HPDE6-E6E7 (cell line): Measurements from ENCODE around the gene ANO4.

Experiments used
- DNase-seq: peaks from one replicate; pipeline ENCODE4 v3.0.0; 2011; ENCODE audit warnings: missing footprints; ENCODE audit errors: extremely low spot score

Gene ANO4

DNA sequence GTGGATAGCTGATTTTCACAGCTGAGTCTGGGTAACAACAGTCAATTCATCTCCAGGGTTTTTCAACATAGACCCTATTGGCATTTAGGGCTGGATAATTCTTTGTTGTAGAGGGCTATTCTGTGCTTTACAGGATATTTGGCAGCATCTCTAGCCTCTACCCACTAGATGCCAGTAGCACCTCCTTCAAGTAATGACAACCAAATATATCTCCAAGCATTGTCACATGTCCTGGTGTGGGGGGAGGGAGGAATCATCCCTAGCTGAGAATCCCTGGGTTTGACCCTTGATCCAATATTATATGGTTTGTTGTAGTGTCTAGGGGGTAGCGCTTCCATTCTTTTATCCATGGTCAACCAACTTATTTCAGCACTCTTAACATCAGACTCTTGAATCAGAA lies 157.2 kb downstream of the ANO4 start:
- DNase-seq, result no peak

DNA sequence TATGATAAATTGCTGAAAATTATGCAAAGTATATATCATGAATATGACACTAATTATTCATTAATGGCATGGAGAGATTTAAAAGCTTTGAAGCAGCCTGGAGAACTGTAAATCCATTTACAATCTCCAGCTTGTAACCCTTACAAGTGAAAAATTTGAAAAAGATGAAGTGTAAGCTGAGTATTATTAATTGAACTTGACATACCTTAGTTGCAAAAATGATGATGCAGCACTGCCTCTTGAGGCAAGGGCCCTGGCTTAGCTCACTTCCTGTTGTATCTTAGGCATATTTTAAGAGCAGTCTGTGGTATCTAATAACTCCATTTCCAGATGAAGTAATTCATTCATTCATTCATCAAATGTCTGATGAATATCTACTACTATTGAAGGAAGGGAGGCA lies 158.6 kb downstream of the ANO4 start:
- no peak for DNase-seq

DNA sequence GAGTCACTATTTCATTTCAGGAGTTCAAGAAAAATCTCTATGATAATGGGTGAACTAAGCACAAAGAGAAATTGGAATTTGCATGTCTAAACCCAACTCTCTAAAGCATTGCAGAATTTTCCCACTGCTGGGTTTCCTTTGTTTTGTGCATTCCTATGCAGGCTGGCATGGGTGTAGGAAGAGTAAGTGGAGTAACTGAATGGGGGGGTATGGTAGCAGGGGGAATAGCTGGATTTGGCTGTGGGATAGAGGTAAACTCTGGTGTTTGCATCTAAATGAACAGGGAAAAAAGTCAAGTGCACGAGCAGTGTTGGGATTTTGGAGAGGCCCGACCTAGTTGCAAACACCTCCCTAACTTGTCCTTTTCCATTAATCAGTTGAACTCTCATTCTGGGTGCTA lies 159.1 kb downstream of the ANO4 start:
- DNase-seq, result no peak

DNA sequence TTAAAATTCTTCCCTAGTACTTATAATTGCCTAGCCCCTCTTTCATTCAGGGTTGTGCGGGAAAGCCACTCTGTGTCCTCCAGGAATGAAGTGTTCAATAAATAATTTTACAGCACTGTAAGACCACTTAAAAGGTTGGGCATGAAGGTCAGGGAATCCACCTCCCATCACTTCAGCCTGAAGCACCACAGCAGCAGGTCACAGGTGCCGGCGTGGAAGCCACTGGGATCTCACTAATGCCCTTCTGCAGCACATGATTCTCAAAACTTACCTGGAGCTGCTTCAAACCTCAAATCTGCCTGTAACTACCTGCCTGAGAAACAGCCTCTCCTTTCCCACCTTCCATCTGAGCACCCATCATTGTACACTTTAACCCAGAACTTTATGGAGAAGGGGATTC lies 159.5 kb downstream of the ANO4 start:
- DNase-seq, result no peak

DNA sequence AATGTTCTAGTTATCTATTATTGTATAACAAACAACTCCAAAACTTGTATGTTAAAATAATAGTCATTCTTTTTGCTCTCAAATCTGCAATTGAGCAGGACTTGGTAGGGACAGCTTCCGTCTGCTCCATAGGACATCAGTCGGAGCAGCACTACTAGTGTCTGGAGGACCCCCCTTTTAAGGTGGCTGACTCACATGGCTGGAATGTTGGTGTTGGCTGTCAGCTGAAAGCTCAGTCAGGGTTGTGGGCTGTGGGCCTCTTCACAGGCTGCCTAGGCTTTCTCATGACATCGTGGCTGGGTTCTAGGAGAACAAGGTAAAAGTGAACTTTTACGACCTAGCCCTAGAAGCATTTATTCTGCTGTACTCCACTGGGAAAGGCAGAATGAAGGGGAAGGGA lies 160.6 kb downstream of the ANO4 start:
- DNase-seq, result no peak

DNA sequence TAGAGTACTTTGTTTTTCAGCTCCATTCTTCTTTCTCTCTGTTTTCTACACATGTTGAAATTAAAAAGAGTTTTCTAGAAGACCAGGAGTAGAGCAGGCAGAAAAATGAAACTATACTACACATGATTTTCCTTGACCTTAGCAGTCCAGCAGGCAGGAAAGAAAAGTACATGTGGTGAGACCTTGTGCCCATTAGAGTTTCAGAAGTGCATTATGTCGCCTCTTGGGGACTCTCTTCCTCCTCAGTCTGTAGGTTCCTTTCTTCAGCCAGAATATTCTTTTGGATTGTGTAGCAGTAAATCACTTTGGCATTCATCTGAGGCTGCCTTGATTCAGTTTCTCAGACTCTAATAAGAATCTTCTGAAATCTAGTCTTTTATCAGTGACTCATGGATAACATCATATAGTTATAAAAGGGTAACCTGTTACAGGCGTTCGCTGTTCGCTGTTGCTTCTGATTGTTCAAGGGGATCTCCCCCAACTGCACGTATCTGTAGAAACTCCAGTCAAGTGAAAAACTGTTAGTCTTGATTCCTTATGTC lies 161.8 kb downstream of the ANO4 start:
- no peak for DNase-seq

DNA sequence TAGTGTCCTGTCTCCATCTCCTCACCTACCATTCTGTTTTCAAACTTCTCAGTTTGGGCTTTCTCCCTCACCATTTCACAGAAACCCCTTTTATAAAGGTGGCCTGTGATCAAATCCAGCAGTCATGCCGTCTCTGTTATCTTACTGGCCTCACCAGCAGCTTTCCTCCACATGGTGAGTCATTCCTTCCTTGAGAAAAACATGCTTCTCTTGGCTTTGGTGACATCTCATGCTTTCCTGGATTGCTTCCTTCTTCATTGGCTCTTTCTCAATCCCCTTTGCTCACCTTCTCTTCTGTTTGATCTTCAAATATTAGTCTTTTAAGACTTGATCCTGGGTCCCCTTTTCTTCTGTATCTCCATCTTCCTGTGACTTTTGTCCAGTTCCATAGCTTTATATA lies 164.9 kb downstream of the ANO4 start:
- DNase-seq, result no peak

DNA sequence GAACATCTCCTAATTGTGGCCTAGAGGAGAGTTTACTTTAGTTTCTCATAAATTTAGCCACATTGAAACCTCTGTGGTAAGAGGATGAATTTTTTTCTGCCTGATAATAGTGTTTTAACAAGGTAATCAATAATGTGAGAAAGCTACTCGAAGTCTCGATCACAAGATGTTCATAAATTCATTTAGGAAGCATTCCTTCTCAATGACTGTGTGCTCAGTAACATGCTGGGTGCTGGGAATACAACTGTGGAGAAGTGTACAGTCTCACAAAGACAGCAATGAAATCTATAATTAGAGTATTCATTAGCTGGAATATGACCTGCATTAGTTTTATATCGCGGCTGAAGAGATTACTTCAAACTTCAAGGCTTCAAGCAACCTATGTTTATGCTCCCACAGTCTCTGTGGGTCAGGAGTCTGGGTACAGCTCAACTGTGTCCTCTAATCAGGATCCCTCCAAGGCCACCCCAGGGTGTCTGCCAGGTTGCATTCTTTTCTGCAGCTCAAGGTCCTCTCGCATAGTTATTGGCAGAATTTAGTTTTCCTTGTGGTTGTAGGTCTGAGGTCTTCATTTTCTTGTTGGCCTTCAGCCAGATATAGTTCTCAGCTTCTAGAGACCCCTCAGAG lies 167.6 kb downstream of the ANO4 start:
- DNase-seq, result no peak

DNA sequence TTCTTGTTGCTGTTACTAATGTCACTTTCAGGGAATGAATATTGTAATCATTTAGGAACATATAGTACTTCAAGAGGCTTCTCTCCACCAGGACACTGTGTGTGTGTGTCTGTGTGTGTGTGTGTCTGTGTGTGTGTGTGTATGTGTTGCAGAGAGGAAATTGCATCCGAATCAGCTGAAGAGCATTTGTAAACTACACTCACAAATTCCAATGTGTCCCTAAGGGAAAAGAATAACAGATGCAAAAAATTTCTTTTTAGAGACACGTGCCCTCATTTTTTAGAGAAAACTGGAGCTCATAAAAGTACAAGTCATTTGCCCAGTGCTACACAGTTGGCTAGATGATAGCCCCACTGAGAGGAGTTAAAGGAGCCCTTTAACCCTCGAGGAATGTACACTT lies 168.8 kb downstream of the ANO4 start:
- no peak for DNase-seq

DNA sequence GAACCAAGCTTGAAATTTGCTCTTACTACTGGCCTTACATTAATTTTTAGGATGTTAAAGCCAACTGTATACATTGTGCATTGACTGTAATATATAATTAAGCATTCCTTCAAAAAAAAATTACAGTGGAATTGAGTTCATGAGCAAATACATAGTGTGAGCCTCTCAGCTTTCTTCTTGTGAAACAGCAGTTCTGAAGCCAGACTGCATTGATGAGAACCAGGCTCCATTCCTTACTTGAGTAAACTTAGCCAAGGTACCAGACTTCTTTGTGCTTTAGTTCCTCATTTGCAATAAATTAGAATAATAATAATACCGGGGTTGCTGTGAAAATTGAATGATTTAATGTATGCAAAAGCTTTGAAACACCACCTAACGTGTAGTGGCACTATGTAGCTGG lies 169.5 kb downstream of the ANO4 start:
- DNase-seq, result no peak

DNA sequence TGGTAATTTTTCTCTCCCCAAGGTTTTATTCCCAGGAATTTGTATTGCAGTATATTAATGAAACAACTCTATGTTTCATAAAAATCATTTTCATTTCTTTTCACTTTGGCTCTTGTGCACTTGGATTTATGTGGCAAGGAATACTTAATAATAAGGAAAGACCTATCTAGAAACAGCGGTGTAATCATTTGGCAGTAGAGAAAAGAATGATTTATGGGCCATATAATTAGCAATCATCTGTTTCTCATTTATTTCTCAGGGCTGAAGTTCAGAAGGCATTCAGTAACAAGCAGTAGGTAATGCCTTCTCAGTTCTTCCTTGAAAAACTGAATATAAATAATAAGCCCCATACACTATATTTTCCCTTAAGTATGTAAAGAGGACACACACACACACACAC lies 172.6 kb downstream of the ANO4 start:
- DNase-seq, result no peak

DNA sequence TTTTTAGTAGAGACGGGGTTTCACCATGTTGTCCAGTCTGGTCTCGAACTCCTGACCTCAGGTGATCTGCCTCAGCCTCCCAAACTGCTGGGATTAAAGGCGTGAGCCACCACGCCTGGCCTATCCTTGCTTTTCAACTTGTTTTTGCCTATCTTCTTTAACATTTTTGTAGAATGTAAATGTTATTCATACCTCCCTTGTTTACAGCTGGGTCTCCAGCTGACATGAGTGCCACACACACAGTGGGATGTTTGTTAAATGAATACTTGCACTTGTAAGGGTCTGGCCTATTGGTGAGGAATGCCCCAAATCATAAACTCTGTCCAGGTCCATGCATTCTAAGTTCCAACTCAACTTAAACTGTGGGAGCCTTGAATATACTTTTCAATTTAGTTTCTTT lies 176.3 kb downstream of the ANO4 start:
- no peak for DNase-seq

DNA sequence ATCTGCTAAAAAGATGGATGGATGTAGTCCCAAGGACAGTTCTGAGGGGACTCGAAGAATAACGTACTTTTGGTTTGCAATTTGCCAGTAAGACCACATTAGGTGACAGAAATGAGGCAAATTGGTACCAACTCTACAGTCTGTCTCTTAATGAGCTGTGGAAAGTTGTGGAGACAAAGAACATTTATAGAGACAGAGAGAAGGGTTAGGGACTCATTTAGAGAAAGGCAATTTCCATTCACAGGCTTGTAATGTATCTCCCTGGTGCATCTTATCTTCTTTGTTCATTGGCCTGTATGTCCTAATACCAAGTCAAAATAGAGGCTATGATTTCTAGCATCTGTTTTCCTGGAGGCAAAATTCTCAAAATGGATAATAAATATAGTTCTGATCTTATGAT lies 177.5 kb downstream of the ANO4 start:
- no peak for DNase-seq

DNA sequence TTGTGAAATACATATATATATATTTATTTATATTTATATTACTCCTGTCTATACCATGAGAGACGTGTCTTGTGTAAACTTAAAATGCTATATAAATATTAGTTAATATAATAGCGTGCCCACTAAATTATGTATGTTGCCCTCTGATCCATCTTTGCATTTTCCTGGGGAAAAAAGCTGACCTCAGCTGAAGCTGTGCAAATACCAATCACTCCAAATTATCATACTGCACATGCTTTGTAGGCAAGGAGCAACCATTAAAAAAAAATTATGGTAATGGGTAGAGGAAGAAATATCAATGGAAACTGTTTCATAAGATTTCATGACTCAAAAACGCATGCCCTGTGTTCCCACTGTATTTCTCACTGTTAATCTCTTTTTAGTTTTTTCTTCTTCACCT lies 179.8 kb downstream of the ANO4 start:
- no peak for DNase-seq

DNA sequence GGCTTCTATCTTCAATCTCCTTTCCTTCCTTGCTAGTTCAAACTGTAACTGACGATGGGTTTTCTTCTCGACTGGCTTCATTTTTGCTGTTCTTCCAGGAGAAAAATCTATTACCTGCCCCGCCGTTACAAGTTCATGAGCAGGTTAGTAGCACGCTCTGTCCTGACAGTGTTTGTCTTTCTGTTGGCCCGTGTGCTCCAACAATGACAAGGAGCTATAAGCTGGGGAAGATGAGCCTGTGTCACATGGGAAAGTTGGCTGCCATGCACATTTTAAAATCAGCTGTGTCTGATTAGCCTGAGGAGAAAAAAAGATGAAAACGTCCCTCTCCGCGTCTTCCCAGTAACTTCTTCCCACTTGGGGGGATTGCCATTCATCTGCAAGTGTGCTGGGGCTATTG lies 180.2 kb downstream of the ANO4 start:
- no peak for DNase-seq

DNA sequence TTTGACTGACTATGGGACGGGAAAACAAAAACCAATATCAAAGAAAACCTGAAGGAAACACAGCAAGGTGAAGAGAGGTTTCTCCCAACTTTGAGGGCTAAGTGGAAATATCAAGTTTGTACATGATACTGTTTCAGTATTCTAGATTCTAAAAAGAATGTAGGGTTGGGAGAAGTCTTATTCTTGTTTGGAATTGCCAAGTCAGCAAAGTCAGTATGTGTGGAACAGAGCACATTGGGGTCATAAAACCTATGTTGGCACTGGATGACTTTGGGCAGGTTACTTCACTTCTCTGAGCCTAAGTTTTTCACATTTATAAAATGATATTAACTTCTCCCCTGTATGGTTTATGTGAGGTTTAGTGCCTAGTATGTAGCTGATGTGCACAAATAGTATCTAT lies 182.2 kb downstream of the ANO4 start:
- DNase-seq, result no peak

DNA sequence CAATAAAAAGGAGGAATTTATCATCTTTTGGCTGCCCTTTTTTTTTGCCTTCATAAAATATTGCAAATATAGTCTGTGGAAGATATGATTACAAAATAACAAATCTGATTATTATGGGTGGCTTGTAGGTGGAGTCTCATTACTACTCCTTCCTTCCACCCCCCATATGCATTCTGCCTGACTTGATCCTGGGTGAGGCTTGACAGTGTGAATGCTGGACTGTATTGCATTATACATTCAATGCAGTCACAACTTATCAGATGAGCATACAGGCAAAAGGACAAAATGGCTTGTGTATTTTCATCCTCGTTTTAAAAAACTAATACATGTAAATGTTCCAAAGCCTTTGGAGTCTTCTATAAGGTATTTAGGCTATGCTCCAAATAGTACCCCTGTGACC lies 186.3 kb downstream of the ANO4 start:
- DNase-seq, result no peak

DNA sequence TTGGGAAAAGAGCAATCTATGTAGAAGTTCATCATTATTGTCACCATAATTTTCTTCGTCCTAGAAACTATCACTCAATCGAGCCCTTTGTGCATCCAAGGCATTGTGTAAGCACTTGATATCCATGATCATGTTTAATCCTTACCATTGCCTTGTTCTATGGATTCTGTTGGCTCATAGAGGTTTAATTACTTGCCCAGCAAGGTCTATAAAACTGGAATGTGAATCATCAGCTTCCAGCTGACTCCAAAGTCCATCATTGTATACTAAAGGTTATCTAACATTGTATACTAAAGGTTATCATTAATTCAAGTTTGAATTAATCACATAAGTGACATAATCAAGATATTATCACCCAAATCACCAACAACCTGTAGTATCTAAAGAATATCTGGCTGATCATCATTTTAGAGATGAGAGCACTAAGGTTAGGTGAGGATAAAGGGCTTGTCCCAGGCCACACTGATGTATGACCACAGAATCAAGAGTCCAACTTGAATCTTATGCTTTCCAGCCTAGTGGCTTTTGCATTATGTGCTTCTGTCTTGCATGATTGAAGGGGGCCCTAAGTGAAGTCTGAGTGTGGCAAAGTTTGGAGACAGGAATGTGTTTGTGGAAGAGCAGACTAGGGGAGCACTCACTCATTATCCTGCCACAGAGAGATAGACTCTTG lies 188.1 kb downstream of the ANO4 start:
- no peak for DNase-seq

DNA sequence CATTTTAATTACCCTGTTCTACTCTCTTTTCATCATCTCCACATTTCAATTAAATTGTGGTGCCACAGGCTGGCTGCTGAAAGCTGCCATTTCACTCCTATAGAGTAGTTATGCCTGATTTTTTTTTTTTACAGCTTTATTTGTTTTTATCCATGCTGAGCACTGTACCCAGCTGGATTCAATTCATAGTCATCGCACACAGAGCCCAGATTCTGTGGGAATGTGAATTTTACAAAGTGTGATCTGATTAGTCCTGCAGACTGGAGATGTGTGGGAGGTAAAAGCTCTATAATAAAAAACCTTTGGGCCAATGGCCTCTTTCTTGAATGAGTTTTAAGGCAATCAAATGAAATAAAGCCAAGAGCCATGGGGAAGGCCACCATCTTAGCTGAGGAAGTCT lies 190.2 kb downstream of the ANO4 start:
- DNase-seq, result no peak

DNA sequence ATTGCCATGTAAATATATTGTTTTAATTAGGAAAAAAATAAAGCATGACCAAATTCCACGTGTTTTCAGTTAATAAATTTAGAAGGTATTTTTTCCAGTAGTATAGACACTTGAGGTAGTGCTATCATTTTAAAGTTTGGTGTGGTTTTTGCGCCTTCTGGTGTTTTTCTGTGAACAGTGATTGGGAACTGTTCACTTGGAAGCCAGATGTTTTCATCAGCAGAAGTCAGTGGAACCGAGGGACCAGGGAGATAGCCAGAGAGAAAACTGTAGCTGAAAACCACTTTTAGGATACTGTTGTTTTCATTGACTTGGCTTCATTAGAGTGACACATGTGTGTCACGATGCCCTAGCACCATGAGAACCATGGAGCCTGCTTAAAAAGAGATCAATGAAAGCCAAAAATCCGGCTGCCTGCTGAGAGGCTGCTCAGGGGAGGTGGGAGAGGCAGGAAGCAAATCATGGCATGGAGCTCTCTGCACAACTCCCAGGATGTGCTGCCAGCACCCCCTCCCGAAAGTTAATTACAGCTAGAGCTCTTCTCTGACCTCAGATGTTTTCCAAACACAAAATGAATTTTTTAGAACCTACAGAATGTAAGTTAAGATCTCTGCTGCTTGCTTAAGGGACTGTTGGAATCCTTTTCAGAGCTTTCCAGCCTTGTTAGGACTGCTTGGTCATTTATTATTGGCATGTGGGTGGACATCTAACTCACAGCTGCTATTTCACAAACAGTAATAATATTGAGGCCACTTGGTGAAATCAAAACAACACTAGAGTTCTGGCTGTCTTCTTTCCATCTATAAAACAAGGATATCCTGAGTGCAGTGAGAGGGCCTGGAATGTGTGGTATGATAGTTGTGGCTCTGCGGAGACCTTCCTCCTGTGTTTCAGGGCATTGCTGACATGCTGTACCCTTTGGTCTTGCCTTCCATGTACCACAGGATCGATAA lies 192.3 kb downstream of the ANO4 start:
- no peak for DNase-seq

DNA sequence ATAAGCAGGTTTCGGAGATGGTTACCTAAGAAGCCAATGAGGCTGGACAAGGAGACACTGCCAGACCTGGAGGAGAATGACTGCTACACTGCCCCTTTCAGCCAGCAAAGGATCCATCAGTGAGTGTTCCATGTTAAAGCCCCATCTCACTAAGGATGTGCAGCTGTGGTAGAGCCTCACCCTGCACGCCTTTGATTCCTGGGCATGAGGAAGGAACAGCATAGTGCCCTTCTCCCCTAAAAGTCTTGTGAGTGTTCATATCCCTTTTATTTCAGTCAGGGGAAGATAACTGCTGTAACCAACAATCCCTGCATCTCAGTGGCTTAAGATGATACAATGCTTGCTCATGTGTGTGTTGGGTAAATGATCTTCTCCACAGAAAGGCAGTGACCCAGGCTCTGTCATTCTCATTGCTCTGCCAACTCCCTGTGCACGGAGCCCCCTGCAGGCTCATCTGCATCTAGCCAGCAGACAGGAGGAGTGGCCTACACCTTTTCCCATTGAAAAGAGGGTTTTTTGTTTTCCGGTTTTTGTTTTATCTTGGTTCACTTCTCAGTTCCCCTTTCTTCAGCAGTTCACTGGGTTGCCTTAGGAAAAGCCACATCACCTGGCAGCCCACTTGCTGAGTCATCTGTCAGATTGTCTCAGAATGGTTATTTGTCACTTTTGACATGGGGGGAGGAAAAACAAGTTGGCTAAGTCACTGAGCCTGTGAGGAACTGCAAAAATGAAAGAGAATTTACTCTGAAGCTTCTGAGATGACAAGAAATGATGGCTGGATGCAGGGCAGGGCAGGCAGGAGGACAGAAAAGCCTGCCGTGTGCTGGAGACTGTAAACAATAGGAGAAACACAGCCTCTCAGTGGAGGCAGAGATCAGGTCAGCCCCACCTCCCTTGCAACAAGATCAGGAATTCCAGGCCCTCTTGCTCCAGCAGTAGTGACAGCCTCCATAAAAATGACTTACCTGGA lies 193.3 kb downstream of the ANO4 start:
- peak; percentile 37 for DNase-seq
